Mesenchymal stem cell (in vitro differentiated cells and primary cell): ENCODE measurements around the gene NUTM2G.
"Not testable (repeated sequence)": the region's sequence is repeated elsewhere in the genome, so short reads cannot be mapped to it uniquely, and the experiment has no call there.

Experiments
- DNase-seq: peaks from one replicate; pipeline ENCODE4 v3.0.0-alpha.2; 2013
- H2AFZ ChIP-seq: one replicate; pipeline ENCODE4 v1.6.1; 2013; ENCODE audit warnings: low read depth, mild to moderate bottlenecking, control low read depth, inconsistent platforms, low read length, moderate library complexity
- H2AK5ac ChIP-seq: 2 replicates; pipeline ENCODE4 v1.6.1; 2013; ENCODE audit warnings: low read length, moderate library complexity, mild to moderate bottlenecking, inconsistent platforms; ENCODE audit not compliant: severe bottlenecking
- H2BK120ac ChIP-seq: one replicate; pipeline ENCODE4 v1.6.1; 2013; ENCODE audit warnings: low read depth, mild to moderate bottlenecking, inconsistent platforms, low read length, moderate library complexity
- H2BK12ac ChIP-seq, 2 experiments: one replicate each; pipeline ENCODE4 v1.6.1; 2013; ENCODE audit warnings: inconsistent platforms in 2 of 2, low read length in 2 of 2, mild to moderate bottlenecking in 2 of 2, moderate library complexity in 2 of 2, control low read depth in 1 of 2
- H2BK15ac ChIP-seq: one replicate; pipeline ENCODE4 v1.6.1; 2013; ENCODE audit warnings: mild to moderate bottlenecking, low read depth, inconsistent platforms; ENCODE audit not compliant: poor library complexity, severe bottlenecking
- H2BK5ac ChIP-seq: 2 replicates; pipeline ENCODE4 v1.6.1; 2013; ENCODE audit warnings: low read depth, mild to moderate bottlenecking, low read length, control low read depth, inconsistent platforms; ENCODE audit not compliant: poor library complexity, severe bottlenecking
- H3K14ac ChIP-seq, 2 experiments: one replicate each; pipeline ENCODE4 v1.6.1; 2013; ENCODE audit warnings: inconsistent platforms in 2 of 2, low read length in 2 of 2, control low read depth in 1 of 2, mild to moderate bottlenecking in 1 of 2, moderate library complexity in 1 of 2
- H3K18ac ChIP-seq, 2 experiments: one replicate each; pipeline ENCODE4 v1.6.1; 2013; ENCODE audit warnings: inconsistent platforms in 2 of 2, low read length in 2 of 2, control low read depth in 1 of 2, low read depth in 1 of 2, mild to moderate bottlenecking in 1 of 2
- H3K23ac ChIP-seq, 2 experiments: one replicate each; pipeline ENCODE4 v1.6.1; 2013; ENCODE audit warnings: inconsistent platforms in 2 of 2, low read length in 2 of 2, mild to moderate bottlenecking in 2 of 2, moderate library complexity in 2 of 2, control low read depth in 1 of 2
- H3K27ac ChIP-seq: 2 replicates; pipeline ENCODE4 v1.5.1; 2013; ENCODE audit warnings: mild to moderate bottlenecking, moderate library complexity, low read length, control low read depth, inconsistent platforms; ENCODE audit not compliant: poor library complexity, severe bottlenecking
- H3K27me3 ChIP-seq, 2 experiments: 2 replicates each; pipeline versions ENCODE4 v1.6.1 to v1.7.0; 2013; ENCODE audit warnings: low read length in 2 of 2, mild to moderate bottlenecking in 2 of 2, moderate library complexity in 2 of 2, control low read depth in 1 of 2, inconsistent platforms in 1 of 2; ENCODE audit not compliant: control insufficient read depth in 1 of 2, insufficient read depth in 1 of 2
- H3K36me3 ChIP-seq, 2 experiments: 2 replicates each; pipeline versions ENCODE4 v1.6.1 to v1.7.0; 2013; ENCODE audit warnings: low read length in 2 of 2, control low read depth in 1 of 2, inconsistent platforms in 1 of 2, low read depth in 1 of 2, mild to moderate bottlenecking in 1 of 2; ENCODE audit not compliant: insufficient read depth in 2 of 2, control insufficient read depth in 1 of 2
- H3K4ac ChIP-seq, 2 experiments: one replicate each; pipeline ENCODE4 v1.6.1; 2013; ENCODE audit warnings: inconsistent platforms in 2 of 2, low read length in 2 of 2, mild to moderate bottlenecking in 2 of 2, moderate library complexity in 2 of 2, control low read depth in 1 of 2, low read depth in 1 of 2
- H3K4me1 ChIP-seq: 2 replicates; pipeline ENCODE4 v1.6.1; 2013; ENCODE audit warnings: low read depth, low read length, control low read depth; ENCODE audit not compliant: control insufficient read depth, insufficient read depth
- H3K4me2 ChIP-seq: 2 replicates; pipeline ENCODE4 v1.6.1; 2013; ENCODE audit warnings: low read length, mild to moderate bottlenecking, inconsistent platforms; ENCODE audit not compliant: poor library complexity, severe bottlenecking
- H3K4me3 ChIP-seq, 2 experiments: 2 replicates each; pipeline versions ENCODE4 v1.5.1 to v1.7.0; 2013; ENCODE audit warnings: low read length in 2 of 2, mild to moderate bottlenecking in 2 of 2, control low read depth in 1 of 2, low read depth in 1 of 2; ENCODE audit not compliant: insufficient read depth in 1 of 2
- H3K79me1 ChIP-seq: replicated peaks from 2 replicates; pipeline ENCODE4 v1.6.1; 2013; ENCODE audit warnings: mild to moderate bottlenecking, control low read depth, low read length, inconsistent platforms; ENCODE audit not compliant: poor library complexity, severe bottlenecking
- H3K9ac ChIP-seq: 2 replicates; pipeline ENCODE4 v1.7.0; 2013; ENCODE audit warnings: mild to moderate bottlenecking, low read length, moderate library complexity
- H3K9me3 ChIP-seq: 2 replicates; pipeline ENCODE4 v1.7.0; 2013; ENCODE audit warnings: mild to moderate bottlenecking, low read length; ENCODE audit not compliant: control insufficient read depth
- H4K8ac ChIP-seq: one replicate; pipeline ENCODE4 v1.6.1; 2013; ENCODE audit warnings: inconsistent platforms, mild to moderate bottlenecking, low read length, moderate library complexity
- H4K91ac ChIP-seq: one replicate; pipeline ENCODE4 v1.6.1; 2013; ENCODE audit warnings: mild to moderate bottlenecking, low read length, inconsistent platforms
- WGBS: methylation state at CpG from one replicate; pipeline ENCODE4 v1.1.7; 2013; ENCODE audit warnings: mixed read lengths; 5-methylcytosine and 5-hydroxymethylcytosine counted together

The NUTM2G gene

DNA sequence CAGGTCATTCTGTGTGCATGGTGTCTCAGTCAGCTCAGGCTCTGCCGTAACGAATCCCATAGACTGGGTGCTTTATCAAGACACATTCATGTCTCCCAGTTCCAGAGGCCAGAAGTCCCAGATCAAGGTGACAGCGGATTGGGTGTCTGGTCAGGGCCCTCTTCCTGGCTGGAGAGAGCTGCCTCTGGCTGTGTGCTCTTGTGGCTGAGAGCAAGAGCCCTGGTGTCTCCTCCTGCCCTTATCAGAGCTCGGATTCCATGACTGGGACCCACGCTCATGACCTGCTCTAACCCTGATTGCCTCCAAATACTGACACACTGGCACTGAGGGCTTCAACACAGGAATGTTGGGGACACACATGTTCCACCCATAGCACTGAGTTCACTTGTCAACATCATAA, 6.1 kb downstream of the NUTM2G start:
- H2BK15ac ChIP-seq, result not testable (repeated sequence)

DNA sequence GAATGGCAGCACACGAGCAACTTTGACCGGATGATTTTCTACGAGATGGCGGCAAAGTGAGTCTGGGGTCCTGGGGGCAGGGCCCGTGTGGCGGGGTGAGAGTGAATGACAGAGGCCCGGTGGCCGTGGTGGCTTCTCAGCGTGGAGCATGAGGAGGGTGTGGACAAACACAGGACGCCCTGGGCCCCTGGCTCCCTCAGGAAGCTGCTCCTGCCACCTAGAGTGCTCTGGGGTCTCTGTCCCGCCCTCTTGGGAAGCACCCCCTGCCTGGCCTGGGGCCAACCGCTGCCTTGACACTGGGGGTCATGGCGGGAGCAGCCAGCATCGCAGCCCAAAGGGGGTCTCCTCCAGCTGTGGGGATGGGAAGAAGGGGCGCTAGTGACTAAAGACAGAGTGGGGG, 6.8 kb downstream of the NUTM2G start:
- H3K9ac ChIP-seq, DNase-seq, H4K91ac ChIP-seq, H3K79me1 ChIP-seq, H3K23ac ChIP-seq, H2AK5ac ChIP-seq, H3K27me3 ChIP-seq, H3K14ac ChIP-seq, H3K4me1 ChIP-seq, H2BK12ac ChIP-seq, H3K18ac ChIP-seq, H2BK15ac ChIP-seq, H3K4me2 ChIP-seq, H3K36me3 ChIP-seq, H3K9me3 ChIP-seq, H2AFZ ChIP-seq, H4K8ac ChIP-seq, H2BK120ac ChIP-seq, H3K27ac ChIP-seq, H3K4ac ChIP-seq, H3K4me3 ChIP-seq, H2BK5ac ChIP-seq: not testable (repeated sequence)
- 94% methylated on average over 10 of the region's 15 CpGs for WGBS

More for the DNA sequence above, 6.1 kb downstream of the NUTM2G start:
- not testable (repeated sequence) for H3K27ac ChIP-seq, H2BK5ac ChIP-seq, H2BK120ac ChIP-seq, H3K27me3 ChIP-seq, DNase-seq, H3K4me3 ChIP-seq, H3K18ac ChIP-seq, H3K4me1 ChIP-seq, H3K9ac ChIP-seq, H3K4me2 ChIP-seq, H3K9me3 ChIP-seq, H4K91ac ChIP-seq, H2AK5ac ChIP-seq, H3K4ac ChIP-seq, H2BK12ac ChIP-seq, H3K23ac ChIP-seq, H3K14ac ChIP-seq, H3K36me3 ChIP-seq, H2AFZ ChIP-seq, H4K8ac ChIP-seq, H3K79me1 ChIP-seq
- WGBS, result no CpG with 5 or more reads among the region's 5 CpGs

- not testable (repeated sequence) for H4K91ac ChIP-seq, H2BK120ac ChIP-seq, H3K4me3 ChIP-seq, H2AK5ac ChIP-seq, H2BK5ac ChIP-seq, H2BK12ac ChIP-seq, H3K9ac ChIP-seq, H3K18ac ChIP-seq, H3K14ac ChIP-seq, H4K8ac ChIP-seq, H2AFZ ChIP-seq, H3K27me3 ChIP-seq, H3K4me2 ChIP-seq, H3K36me3 ChIP-seq, H3K4ac ChIP-seq, H3K27ac ChIP-seq, H2BK15ac ChIP-seq, H3K79me1 ChIP-seq, H3K4me1 ChIP-seq, H3K23ac ChIP-seq, DNase-seq, H3K9me3 ChIP-seq
- WGBS, result no CpG with 5 or more reads among the region's 3 CpGs
These were observed 8.8 kb downstream of the NUTM2G start for GRCh38 chr9:96937442-96937841.

DNA sequence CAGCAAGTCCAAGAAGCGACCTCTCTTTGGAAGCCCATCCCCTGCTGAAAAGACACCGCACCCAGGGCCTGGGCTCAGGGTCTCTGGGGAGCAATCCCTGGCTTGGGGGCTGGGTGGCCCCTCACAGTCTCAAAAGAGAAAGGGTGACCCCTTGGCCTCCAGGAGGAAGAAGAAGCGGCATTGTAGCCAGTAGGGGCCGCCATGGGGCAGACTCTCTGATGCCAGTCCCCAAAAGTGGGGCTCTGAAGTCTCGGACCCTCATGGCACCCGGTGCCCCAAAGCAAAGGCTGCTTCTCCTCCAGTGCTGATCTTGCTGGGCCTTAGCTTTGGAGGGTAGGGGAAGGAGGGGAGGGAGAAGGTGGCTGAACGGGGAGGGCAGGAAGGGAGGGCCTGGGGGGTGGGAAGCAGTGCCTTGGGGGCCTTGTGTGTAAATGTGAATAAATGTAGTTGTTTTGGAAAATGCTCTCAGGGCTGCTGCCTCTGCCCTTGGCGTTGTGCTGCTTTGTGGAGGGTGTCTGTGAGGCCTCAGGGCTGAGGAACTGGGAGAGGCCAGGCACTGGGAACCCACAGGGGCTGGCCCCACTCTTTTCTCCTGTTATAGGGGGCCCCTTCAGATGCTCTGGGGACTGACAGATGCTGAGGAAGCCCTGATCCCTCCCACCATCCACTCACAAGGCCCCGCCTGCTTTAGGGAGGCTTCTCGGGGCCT, 10.5 kb downstream of the NUTM2G start:
- H3K14ac ChIP-seq, H3K4me2 ChIP-seq, H3K9me3 ChIP-seq, H3K36me3 ChIP-seq, H2AK5ac ChIP-seq, H2AFZ ChIP-seq, H3K18ac ChIP-seq, H3K4me3 ChIP-seq, DNase-seq, H3K4ac ChIP-seq, H4K8ac ChIP-seq, H2BK120ac ChIP-seq, H3K27ac ChIP-seq, H3K23ac ChIP-seq, H3K9ac ChIP-seq, H2BK5ac ChIP-seq, H4K91ac ChIP-seq, H3K27me3 ChIP-seq, H3K4me1 ChIP-seq, H2BK12ac ChIP-seq, H3K79me1 ChIP-seq, H2BK15ac ChIP-seq: not testable (repeated sequence)
- no CpG with 5 or more reads among the region's 10 CpGs for WGBS
